HG02678 (cell line): Measurements from ENCODE around the gene KCND2.

Experiments
- ATAC-seq: cut with Tn5 transposase; IDR thresholded peaks from one replicate; pipeline ENCODE4 v1.9.1; 2021; ENCODE audit warnings: mild to moderate bottlenecking, moderate library complexity; ENCODE audit not compliant: unreplicated experiment

Gene KCND2

GRCh38 chr7:120797026-120797645, 524.2 kb downstream of the KCND2 start:
- ATAC-seq = no peak

- ATAC-seq = no peak
Measured at GRCh38 chr7:120799147-120799546, 526.2 kb downstream of the KCND2 start.
